ENCODE data around the gene NKPD1.
"Not testable (repeated sequence)": the region's sequence is repeated elsewhere in the genome, so short reads cannot be mapped to it uniquely, and the experiment has no call there.

The NKPD1 gene

GRCh38 chr19:45139286-45140143, 21.3 kb downstream of the NKPD1 start:
- no peak for DNase-seq

DNA sequence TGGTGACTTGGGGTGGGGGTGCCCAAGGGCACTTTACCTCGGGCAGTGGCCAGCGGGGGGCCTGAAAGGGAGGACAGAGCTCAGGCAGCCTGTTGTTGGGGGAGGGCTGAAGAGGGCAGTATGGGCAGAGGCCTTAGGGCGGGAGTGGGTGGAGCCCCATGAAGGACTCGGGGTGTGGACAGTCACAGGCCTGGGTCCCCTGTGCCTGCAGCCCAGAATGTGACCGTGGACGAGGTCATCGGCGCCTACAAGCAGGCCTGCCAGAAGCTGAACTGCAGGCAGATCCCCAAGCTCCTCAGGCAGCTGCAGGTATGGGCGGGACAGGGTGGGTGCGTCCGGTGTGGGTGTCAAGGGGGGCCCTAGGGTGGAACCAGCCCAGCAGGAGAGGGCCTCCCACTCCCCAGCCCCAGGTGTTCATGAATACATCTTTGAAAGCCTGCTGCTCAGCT, 22.5 kb downstream of the NKPD1 start:
- DNase-seq: no peak

GRCh38 chr19:45137179-45137761, 23.5 kb downstream of the NKPD1 start:
- no peak for DNase-seq

DNA sequence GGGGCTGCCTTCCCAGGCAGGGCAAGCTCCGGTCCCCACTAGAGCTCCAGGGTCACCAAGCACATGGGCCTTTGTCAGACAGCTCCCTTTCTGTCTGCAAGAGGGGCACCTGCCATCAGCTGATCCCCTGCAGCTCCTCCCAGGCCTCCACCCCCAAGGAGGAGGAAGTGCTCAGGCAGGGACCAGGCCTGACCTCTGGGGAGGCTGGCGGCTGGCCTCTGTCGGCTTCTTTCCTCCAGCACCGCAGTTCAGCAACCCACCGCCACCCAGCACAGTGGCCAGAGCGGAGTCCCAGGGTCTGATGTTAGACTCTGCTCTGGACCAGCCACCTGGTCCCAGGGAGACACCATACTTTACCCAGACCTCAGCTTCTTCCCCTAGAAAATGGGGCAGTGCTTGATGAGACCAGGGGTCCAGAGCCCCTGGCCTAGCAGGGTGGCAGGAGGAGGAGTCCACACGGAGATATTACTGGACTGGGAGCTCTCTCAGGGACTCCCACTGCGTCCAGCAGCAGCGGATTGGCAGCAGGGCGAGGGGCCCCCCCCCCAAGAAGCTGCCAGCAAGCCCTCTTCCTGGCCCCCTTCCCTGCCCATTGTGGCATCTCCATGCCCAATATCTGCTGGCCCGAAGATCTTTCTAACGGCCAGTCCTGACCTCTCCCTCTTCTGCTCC, 24.1 kb downstream of the NKPD1 start:
- no peak for DNase-seq

GRCh38 chr19:45135176-45135885, 25.5 kb downstream of the NKPD1 start:
- DNase-seq: no peak

GRCh38 chr19:45133661-45134060, 27.1 kb downstream of the NKPD1 start:
- DNase-seq: no peak

DNA sequence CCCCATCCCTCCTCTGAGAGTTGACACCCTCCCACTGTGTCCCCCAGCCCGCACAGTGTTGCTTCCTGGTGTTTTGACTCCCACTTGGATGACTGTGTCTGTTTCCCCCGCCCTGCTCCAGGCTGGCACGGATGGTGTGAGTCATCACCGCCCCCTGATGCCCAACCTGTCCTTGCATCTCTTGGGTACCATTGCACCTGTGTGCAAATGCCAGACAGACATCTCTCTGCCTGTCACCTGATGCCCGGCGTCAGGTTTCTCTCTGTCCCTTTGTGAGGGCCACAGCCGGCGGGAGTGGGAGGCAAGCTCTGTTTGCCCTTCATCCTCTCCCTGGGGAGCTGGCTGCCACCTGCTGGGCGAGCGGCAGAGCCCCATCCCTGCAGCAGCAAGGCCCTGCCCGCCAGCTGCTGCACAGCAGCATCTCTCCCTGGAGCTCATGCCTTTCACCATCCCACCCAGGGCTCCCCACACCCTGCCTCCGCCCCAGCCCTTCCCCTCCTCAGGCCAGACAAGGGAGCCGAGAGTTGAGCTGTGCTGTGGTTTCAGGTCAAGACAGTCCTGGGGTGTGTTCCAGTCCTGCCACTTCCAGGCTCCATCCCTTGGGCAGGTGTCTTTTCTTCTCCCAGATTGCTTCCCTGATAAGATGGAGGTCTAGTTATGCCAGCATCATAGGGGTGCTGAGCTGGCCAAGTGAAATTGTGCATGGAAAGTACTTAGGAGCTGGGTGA, 29.7 kb downstream of the NKPD1 start:
- no peak for DNase-seq

DNA sequence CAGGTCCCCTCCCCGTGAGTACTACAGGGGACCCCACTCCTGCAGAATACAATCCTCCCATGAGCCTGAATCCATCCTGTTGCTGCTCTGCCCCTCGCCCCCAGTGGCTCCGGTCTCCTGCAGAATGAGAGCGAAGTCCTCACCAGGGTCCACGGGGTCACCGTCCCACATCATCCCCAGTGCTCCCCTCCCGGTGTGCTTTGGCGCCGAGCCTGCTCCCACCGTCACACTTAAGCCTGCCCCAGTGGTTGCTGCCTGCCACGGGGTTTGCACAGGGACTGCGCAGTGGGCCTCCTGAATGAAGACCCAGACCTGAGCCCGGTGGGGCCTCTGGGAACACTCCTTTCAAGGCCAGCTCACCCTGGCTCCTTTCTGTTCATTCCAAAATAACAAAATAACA, 30.5 kb downstream of the NKPD1 start:
- no peak for DNase-seq

DNA sequence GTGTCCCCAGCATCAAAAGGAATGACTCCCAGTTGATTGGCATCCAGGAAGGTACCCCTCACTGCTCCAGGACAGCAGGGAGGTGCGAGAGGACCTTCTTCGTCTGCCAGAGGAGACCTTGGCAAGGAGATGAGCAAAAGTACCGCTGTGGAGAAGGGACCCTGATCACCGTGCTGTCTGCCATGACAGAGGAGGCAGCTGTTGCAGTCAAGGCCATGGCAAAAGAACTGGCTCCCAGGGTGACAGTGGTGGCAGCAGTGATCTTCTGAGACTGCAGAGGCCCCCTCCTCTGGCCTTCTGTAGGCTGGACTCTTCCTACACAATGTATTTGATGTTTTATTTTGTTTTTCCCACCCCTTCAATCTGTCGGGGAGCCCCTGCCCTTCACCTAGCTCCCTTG, 32.0 kb downstream of the NKPD1 start:
- no peak for DNase-seq

DNA sequence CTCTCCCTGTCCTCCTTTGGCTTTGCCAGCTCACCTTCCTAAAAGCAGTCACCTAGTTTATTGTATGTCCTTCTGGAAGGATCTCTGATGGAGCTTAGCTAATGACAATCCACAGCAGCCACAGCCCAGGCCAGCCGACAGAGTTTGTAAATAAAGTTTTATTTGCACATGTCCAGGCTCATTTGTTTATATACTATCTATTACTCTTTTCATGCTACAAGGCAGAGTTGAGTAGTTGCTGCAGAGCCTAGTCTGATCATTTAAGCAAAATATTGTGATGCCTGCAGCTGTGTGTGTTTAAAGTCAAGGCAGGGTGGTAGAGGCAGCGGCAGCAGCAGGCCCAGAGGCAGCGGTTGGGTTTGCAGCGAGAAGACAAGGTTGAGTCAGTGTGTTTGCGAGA, 32.6 kb downstream of the NKPD1 start:
- no peak for DNase-seq

DNA sequence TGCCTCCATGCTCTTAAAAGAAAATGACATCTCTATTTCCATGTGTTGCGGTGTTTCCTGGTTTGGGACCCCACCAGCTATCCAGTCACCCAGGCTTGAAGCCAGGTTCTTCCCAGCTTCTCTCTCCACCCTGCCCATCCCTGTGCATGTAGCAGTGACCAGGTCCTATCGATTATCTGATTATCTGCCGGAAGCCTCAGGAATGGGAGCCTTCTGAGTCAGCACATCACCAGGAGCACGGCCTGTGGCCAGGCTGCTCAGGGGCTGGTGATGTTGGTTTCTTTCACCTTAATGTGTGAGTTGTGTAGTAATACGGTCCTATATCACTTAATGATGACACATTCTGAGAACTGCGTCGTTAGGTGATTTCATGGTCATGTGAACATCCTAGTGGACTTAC, 34.1 kb downstream of the NKPD1 start:
- DNase-seq: no peak

- DNase-seq: peak; percentile 58
Measured at GRCh38 chr19:45125975-45126493, 34.7 kb downstream of the NKPD1 start.

- no peak for DNase-seq
Measured at GRCh38 chr19:45125360-45125759, 35.4 kb downstream of the NKPD1 start.

DNA sequence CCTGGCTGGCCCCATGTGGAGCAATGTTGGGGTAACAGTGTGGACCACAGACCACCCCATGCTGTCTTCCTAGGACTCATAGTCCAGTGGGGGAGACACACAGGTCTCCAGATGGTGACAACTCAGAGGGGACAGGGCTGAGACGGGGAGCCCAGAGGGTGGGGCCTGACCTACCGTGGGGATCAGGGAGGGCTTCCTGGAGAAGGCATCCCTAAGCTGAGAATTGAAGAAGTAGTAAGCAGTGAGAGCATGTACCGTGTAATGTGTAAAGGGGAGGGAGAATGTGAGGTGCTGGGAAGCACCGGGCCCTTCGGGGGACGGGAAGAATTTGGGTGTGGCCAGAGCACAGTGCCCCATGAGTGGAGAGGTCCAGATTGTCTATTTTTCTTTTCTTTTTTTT, 36.8 kb downstream of the NKPD1 start:
- DNase-seq: no peak

DNA sequence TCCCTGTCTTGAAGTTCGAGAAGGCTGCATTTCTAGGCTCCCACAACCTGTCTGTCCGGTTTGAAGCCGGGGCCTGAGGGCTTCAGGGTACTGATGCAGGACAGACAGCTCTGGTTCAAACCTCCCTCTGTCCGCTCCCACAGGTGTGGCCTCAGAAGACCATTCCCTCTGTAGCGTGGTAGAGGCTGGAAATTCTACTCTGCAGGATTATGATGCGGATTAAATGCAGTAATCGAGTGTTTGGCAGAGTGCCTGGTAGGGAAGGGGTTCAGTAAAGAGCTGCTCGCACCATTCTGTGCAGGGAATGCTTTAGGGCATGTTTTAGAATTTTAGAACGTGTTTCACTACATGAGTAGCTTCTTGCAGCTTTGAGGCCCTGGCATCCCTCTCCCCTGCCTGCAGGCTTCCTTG, 37.3 kb downstream of the NKPD1 start:
- DNase-seq: no peak

- DNase-seq: no peak
Measured at GRCh38 chr19:45122832-45123231, 38.0 kb downstream of the NKPD1 start.

DNA sequence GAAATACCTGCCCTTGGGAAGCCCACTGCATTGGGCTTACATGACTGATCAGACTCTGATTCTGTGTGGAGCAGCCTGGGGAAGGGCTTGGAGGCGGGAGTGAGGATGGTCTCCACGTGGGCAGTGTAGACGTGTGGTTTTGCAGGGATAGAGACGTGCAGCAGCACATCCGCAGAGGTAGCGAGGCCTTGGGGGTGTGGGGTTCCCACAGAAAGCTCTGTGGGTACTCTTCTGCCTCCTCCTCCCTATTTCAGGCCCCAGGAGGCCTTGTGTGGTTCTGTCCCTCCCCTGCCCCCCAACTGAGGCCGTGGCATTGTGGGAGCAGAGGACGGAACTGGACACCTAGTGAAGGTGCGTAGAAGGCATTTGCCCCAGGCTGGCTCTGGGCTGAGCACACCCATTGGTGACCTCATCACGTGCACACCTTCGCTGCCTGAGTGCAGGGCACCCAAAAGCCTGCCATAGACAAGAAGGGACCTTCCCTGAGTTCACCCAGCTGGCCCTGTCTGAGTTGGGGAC, 38.9 kb downstream of the NKPD1 start:
- no peak for DNase-seq

DNA sequence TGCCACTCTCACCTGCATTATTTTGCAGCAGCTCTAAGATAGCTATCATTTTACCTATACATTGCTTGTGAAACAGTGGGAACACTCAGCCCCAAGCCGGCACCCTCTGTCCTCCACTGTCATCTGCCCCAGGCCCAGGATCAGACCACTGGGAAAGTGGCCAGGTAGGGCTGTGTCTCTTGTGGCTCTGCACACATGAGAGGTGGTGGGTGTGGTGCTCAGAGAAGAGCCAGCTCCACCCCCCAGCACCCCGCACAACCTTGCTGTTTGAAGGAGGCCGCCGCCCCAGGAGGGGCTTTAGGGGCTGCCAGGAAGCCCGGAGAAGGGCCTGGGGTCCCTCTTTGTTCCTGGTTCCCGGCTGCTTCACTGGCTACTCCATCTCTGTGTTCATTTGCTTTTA, 41.2 kb downstream of the NKPD1 start:
- no peak for DNase-seq

GRCh38 chr19:45118591-45119355, 42.0 kb downstream of the NKPD1 start:
- not testable (repeated sequence) for DNase-seq

DNA sequence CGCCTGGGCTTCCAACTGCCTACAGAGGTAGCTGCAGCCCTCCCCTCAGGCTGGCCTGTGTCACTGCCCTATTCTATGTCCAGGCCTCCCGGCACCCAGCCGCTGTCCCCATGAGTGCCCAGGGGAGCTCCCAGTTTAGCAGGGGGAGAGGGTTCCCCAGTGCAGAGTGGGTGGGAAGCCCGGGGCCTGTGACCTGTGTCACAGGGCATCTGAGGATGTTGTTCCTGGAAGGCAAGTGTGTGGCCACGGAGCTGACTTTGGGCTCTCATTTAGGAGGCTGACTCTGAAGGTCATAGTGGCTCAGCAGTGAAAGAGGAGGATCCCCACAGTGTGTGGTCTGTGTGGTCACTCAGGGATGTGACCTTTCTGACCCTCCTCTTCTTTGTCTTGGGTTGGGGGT, 42.7 kb downstream of the NKPD1 start:
- no peak for DNase-seq

DNA sequence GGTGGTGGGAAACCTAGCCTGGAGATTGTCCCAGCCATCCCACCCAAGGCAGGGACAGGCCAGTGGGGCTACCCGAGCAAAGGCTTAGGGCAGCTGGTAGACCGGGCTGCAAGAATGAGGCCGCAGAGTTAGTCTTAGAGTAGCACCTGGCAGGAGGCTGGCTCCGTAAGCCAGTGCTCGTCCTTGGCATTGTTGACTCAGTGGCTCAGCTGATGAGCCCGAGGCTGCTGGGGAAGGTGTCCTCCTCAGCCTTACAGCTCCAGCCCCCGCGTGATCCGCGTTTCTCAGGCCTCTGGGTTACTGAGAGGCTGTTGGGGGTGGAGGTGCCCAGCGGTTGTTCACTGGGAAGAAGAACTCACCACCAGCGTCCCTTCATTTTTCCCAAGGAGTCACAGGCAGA, 43.1 kb downstream of the NKPD1 start:
- no peak for DNase-seq
